ENCODE data around the gene CCDC157. TPM values are rescaled to one million over a fixed set of nuclear protein-coding genes. Genes with fewer than 3 reads are reported as not detected.

The CCDC157 gene
- total RNA-seq, 1 experiment from 2014 or later, result 3.5 TPM

DNA sequence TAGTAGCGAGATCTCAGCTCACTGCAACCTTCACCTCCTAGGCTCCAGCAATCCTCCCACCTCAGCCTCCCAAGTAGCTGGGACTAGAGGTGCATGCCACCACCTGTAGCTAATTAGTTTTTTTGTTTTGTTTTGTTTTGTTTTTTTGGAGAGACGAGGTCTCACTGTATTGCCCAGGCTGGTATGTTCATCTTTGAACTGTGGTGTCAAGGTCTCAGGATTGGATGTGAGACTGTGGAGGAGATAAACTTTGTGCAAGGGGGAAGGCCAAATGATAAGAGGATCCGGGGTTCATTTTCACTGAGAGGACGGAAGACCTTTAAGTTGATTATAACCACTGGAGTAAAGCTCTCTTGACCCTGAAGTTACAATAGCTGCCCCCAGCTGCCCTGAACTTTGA is 48.9 kb downstream of the CCDC157 start:
- peaks cover 6% of the 10 kb centered on the region; the same call in 1 of the 2 replicates for H3K36me3 ChIP-seq (ENCODE audit: low read depth, low read length)
- CTCF ChIA-PET, result no interaction called here

DNA sequence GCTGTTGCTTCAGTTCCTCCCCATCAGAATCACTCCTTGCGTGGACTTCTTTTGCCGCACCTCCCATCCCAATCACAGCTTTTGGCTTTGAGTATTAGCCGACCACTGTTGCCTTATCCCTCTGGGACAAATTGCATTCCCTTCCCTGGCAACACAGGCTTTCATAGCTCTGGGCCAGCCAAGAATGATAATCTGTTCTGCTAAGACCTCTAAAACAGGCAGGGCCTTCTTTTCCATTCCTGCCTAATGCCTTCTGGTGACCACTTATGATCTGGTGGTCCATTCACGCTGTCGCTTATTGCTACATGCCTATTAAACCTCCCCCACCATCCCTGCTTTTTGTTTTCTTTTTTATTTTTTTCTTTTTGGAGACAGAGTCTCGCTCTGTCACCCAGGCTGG is 49.6 kb downstream of the CCDC157 start:
- no peak overlapping the region for H3K27ac ChIP-seq (ENCODE audit: low read length)
- ChIA-PET CTCF (no interaction called here), POLR2A (ENCODE audit: unreplicated experiment) (no interaction called here)
- no peaks in the 10 kb centered on the region for H3K9me3 ChIP-seq (ENCODE audit: low read length)
- no TSS peak for BruUV-seq (replicated peaks)
- H3K9me2 ChIP-seq (replicated peaks; ENCODE audit: low read length), result no peaks in the 10 kb centered on the region
- H3F3A ChIP-seq (ENCODE audit: low read length, unreplicated experiment), result no peaks in the 10 kb centered on the region
- H3K4me1 ChIP-seq (ENCODE audit: insufficient read depth, low read length), result peaks cover 18% of the 10 kb centered on the region
- no peak overlapping the region for H3K4me2 ChIP-seq (ENCODE audit: low read length)
- DNase-seq (no peak), ATAC-seq (no peak)
- no peak overlapping the region for H3K4me3 ChIP-seq (ENCODE audit: low read length)
- no peak for TF ChIP-seq EZH2 (IDR thresholded peaks at IDR 0.05; ENCODE audit: low read length, unreplicated experiment)
- no peak for TF ChIP-seq EZH2phosphoT487 (IDR thresholded peaks at IDR 0.05; ENCODE audit: borderline replicate concordance, low read length)
- TF ChIP-seq, protein P1, sequence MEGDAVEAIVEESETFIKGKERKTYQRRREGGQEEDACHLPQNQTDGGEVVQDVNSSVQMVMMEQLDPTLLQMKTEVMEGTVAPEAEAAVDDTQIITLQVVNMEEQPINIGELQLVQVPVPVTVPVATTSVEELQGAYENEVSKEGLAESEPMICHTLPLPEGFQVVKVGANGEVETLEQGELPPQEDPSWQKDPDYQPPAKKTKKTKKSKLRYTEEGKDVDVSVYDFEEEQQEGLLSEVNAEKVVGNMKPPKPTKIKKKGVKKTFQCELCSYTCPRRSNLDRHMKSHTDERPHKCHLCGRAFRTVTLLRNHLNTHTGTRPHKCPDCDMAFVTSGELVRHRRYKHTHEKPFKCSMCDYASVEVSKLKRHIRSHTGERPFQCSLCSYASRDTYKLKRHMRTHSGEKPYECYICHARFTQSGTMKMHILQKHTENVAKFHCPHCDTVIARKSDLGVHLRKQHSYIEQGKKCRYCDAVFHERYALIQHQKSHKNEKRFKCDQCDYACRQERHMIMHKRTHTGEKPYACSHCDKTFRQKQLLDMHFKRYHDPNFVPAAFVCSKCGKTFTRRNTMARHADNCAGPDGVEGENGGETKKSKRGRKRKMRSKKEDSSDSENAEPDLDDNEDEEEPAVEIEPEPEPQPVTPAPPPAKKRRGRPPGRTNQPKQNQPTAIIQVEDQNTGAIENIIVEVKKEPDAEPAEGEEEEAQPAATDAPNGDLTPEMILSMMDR (conservative IDR thresholded peaks at IDR 0.05; ENCODE audit: low read depth, low read length), result no peak
- no peaks in the 10 kb centered on the region for H4K20me1 ChIP-seq (ENCODE audit: low read length)
- H3K27me3 ChIP-seq (ENCODE audit: low read length), result no peaks in the 10 kb centered on the region
- H3K79me2 ChIP-seq (ENCODE audit: low read length), result no peaks in the 10 kb centered on the region
- peaks cover 6% of the 10 kb centered on the region for H3K36me3 ChIP-seq (ENCODE audit: low read depth, low read length)
- no peak overlapping the region for H3K9ac ChIP-seq (ENCODE audit: low read length)
- intact Hi-C loops (cut with micrococcal nuclease), result no loop called here
- no peak overlapping the region for H2AFZ ChIP-seq (ENCODE audit: low read length)

More for the DNA sequence above, 48.9 kb downstream of the CCDC157 start:
- Histone ChIP-seq H3K79me2 (ENCODE audit: low read length) (no peaks in the 10 kb centered on the region), H3K9me2 (replicated peaks; ENCODE audit: low read length) (no peaks in the 10 kb centered on the region), H3K9me3 (ENCODE audit: low read length) (no peaks in the 10 kb centered on the region), H3K4me3 (ENCODE audit: low read length) (no peak overlapping the region), H3K27me3 (ENCODE audit: low read length) (no peaks in the 10 kb centered on the region), H3K9ac (ENCODE audit: low read length) (no peak overlapping the region), H3K4me1 (ENCODE audit: insufficient read depth, low read length) (peaks cover 18% of the 10 kb centered on the region), H2AFZ (ENCODE audit: low read length) (no peak overlapping the region), H3K27ac (ENCODE audit: low read length) (no peak overlapping the region), H3K4me2 (ENCODE audit: low read length) (no peak overlapping the region), H3F3A (ENCODE audit: low read length, unreplicated experiment) (no peaks in the 10 kb centered on the region), H4K20me1 (ENCODE audit: low read length) (no peaks in the 10 kb centered on the region)
- DNase-seq, result no peak
- BruUV-seq (replicated peaks), result no TSS peak
- ATAC-seq, result no peak
- TF ChIP-seq EZH2phosphoT487 (IDR thresholded peaks at IDR 0.05; ENCODE audit: borderline replicate concordance, low read length) (no peak), EZH2 (IDR thresholded peaks at IDR 0.05; ENCODE audit: low read length, unreplicated experiment) (no peak)
- TF ChIP-seq, protein P1 (conservative IDR thresholded peaks at IDR 0.05; ENCODE audit: low read depth, low read length), result no peak
- intact Hi-C loops (cut with micrococcal nuclease), result no loop called here
- POLR2A ChIA-PET (ENCODE audit: unreplicated experiment), result no interaction called here

DNA sequence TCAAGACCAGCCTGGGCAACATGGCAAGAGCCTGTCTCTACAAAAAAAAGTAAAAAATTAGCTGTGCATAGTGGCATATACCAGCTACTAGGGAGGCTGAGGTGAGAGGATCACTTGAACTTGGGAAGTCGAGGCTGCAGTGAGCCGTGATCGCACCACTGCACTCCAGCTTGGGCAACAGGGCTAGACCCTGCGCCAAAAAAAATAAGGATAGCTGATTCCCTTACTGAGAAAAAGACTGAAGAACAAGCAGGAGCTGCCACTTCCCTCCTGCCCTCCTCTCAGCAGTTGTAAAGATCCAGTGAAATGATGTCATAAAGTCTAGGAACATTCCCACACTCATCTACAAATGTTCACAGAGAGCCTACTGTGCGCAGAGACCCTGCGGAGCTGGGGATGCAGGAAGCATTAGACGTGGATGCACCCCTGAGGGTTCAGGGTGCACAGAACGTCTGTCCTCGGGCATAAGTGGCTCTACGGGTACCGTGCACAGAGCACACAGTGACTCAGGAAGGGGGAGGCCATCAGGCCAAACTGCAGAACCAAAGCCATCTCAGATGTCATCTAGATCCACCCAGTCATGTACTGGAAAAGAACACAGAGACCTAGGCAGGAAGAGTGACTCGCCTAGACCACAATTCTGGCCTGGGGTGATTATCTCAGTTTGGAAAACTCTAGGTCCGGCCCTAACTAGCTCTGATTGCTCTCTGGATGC is 51.7 kb downstream of the CCDC157 start:
- H3K36me3 ChIP-seq (ENCODE audit: low read depth, low read length), result peaks cover 6% of the 10 kb centered on the region
- H2AFZ ChIP-seq (ENCODE audit: low read length), result no peak overlapping the region
- intact Hi-C loops (cut with micrococcal nuclease), result no loop called here
- peaks cover 18% of the 10 kb centered on the region for H3K4me1 ChIP-seq (ENCODE audit: insufficient read depth, low read length)
- ChIA-PET CTCF (interaction anchor here (0.6 kb wide), 1 partner anchor 16 kb away, joined by 3 read pairs; no protein-coding TSS in a partner anchor), POLR2A (ENCODE audit: unreplicated experiment) (no interaction called here)
- H3K9ac ChIP-seq (ENCODE audit: low read length), result no peak overlapping the region
- BruUV-seq (replicated peaks), result no TSS peak
- no peaks in the 10 kb centered on the region for H3K79me2 ChIP-seq (ENCODE audit: low read length)
- peak; percentile 97 for ATAC-seq
- H3K4me2 ChIP-seq (ENCODE audit: low read length), result peak overlapping the region; percentile 66
- no peak overlapping the region for H3K4me3 ChIP-seq (ENCODE audit: low read length)
- no peaks in the 10 kb centered on the region for H4K20me1 ChIP-seq (ENCODE audit: low read length)
- H3K9me2 ChIP-seq (replicated peaks; ENCODE audit: low read length), result no peaks in the 10 kb centered on the region
- no peaks in the 10 kb centered on the region for H3K27me3 ChIP-seq (ENCODE audit: low read length)
- peak; percentile 87 for DNase-seq
- no peak for TF ChIP-seq EZH2 (IDR thresholded peaks at IDR 0.05; ENCODE audit: low read length, unreplicated experiment)
- H3K27ac ChIP-seq (ENCODE audit: low read length), result peak overlapping the region; percentile 78
- no peaks in the 10 kb centered on the region for H3F3A ChIP-seq (ENCODE audit: low read length, unreplicated experiment)
- H3K9me3 ChIP-seq (ENCODE audit: low read length), result no peaks in the 10 kb centered on the region

All from PC-3 (cell line).